ENCODE data around the gene DRD4. TPM values are rescaled to one million over a fixed set of nuclear protein-coding genes. Genes with fewer than 3 reads are reported as not detected.

DRD4 gene
- total RNA-seq, 1 donor from 2014 or later: 0.63 TPM

- Mint-ChIP-seq H3K4me1 (peaks cover 16% of the 10 kb centered on the region), H3K36me3 (ENCODE audit: low read depth) (peaks cover 3% of the 10 kb centered on the region), H3K9me3 (no peaks in the 10 kb centered on the region), H3K27ac (ENCODE audit: unreplicated experiment) (no peak overlapping the region), H3K4me3 (peak overlapping the region; percentile 71), H3K27me3 (ENCODE audit: low read depth) (peaks cover 6% of the 10 kb centered on the region)
- DNase-seq (ENCODE audit: low read depth, low spot score): no peak
- TF ChIP-seq CTCF (conservative IDR thresholded peaks at IDR 0.05): no peak
Observed at GRCh38 chr11:614021-614622, 22.9 kb upstream of the DRD4 start.

DNA sequence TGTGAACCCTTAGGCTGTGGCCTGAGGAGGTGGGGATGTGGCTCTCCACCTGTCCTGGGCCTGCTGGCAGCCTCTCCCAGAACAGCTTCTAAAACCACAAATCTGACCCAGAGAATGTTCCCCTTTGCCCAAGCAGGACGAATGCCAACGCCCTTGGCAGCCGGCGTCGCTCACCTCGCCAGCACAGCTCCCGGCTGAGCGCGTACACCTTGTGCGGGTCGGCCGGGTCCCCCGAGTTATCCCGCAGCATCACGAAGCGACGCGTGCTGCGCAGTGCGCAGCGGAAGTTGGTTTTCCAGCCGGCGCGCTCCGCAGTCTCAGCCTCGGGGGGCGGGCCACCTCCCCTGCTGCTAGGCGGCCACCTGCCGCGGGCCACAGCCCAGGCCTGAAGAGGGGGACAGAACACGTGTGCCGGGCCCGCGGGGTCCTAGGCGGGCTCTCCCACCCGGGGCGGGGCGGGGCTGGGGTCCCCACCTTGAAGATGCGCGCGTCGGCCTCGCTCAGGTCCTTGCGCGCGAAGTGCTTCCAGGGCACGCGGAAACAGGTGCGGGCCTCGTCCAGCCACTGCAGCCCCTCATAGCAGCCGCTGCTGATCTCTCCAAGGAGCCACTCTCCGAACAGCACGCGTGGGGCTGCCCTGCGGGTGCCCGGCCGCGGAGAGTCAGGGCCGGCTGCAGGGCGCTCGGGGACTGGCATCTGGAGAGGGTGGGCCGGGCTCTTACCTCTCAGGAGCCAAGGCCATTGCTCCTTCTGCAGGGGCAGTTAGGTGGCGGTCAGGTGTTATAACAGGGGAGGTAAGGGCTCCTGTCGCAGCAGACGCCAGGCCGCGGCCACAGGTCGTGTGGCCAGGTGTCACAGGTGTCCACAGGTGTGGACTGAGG is 22.2 kb upstream of the DRD4 start:
- Mint-ChIP-seq H3K36me3 (ENCODE audit: low read depth) (peaks cover 3% of the 10 kb centered on the region), H3K4me3 (peak overlapping the region; percentile 86), H3K4me1 (peaks cover 16% of the 10 kb centered on the region), H3K27ac (ENCODE audit: unreplicated experiment) (no peak overlapping the region), H3K9me3 (no peaks in the 10 kb centered on the region), H3K27me3 (ENCODE audit: low read depth) (peaks cover 6% of the 10 kb centered on the region)
- no peak for DNase-seq (ENCODE audit: low read depth, low spot score)
- no peak for TF ChIP-seq CTCF (conservative IDR thresholded peaks at IDR 0.05)

GRCh38 chr11:615504-616319 is 21.4 kb upstream of the DRD4 start, which contains the start of gene IRF7:
TSS of gene IRF7 (minus strand) at chr11:615950. CDS start at chr11:615364, 586 bp downstream.
- Mint-ChIP-seq H3K36me3 (ENCODE audit: low read depth) (peaks cover 3% of the 10 kb centered on the region), H3K9me3 (no peaks in the 10 kb centered on the region), H3K27me3 (ENCODE audit: low read depth) (peaks cover 6% of the 10 kb centered on the region), H3K4me1 (peaks cover 16% of the 10 kb centered on the region), H3K4me3 (peak within 1 kb of the TSS; percentile 86), H3K27ac (ENCODE audit: unreplicated experiment) (peak within 1 kb of the TSS; percentile 35)
- peak; percentile 89 for DNase-seq (ENCODE audit: low read depth, low spot score)
- TF ChIP-seq CTCF (conservative IDR thresholded peaks at IDR 0.05): no peak

GRCh38 chr11:616320-617198 is 20.5 kb upstream of the DRD4 start:
- DNase-seq (ENCODE audit: low read depth, low spot score): no peak
- Mint-ChIP-seq H3K4me3 (peak overlapping the region; percentile 86), H3K27ac (ENCODE audit: unreplicated experiment) (no peak overlapping the region)

More at GRCh38 chr11:616320-617198, 20.5 kb upstream of the DRD4 start:
- H3K4me1 Mint-ChIP-seq: peaks cover 16% of the 10 kb centered on the region
- peaks cover 6% of the 10 kb centered on the region for H3K27me3 Mint-ChIP-seq (ENCODE audit: low read depth)
- no peaks in the 10 kb centered on the region for H3K9me3 Mint-ChIP-seq
- TF ChIP-seq CTCF (conservative IDR thresholded peaks at IDR 0.05): no peak
- H3K36me3 Mint-ChIP-seq (ENCODE audit: low read depth): peaks cover 3% of the 10 kb centered on the region
